Endothelial cell (in vitro differentiated cells): ENCODE data around the gene GRM8. TPM values are rescaled to one million over a fixed set of nuclear protein-coding genes. Genes with fewer than 3 reads are reported as not detected.

Experiments
- DNase-seq: peaks from one replicate; pipeline ENCODE4 v3.0.0; 2021; ENCODE audit warnings: low spot score
- H3K27ac Mint-ChIP-seq: one replicate; pipeline ENCODE4 v1.8.0; 2021; ENCODE audit warnings: mixed read lengths, inconsistent platforms; ENCODE audit not compliant: unreplicated experiment
- H3K27me3 Mint-ChIP-seq: one replicate; pipeline ENCODE4 v1.8.0; 2021; ENCODE audit warnings: mild to moderate bottlenecking, moderate library complexity, mixed read lengths, inconsistent platforms; ENCODE audit not compliant: unreplicated experiment
- H3K36me3 Mint-ChIP-seq: one replicate; pipeline ENCODE4 v1.8.0; 2021; ENCODE audit warnings: mild to moderate bottlenecking, low read depth, mixed read lengths, inconsistent platforms; ENCODE audit not compliant: unreplicated experiment
- H3K4me1 Mint-ChIP-seq: one replicate; pipeline ENCODE4 v1.8.0; 2021; ENCODE audit warnings: mild to moderate bottlenecking, mixed read lengths, inconsistent platforms; ENCODE audit not compliant: unreplicated experiment
- H3K4me3 Mint-ChIP-seq: one replicate; pipeline ENCODE4 v1.8.0; 2021; ENCODE audit warnings: mild to moderate bottlenecking, mixed read lengths, inconsistent platforms; ENCODE audit not compliant: unreplicated experiment
- H3K9me3 Mint-ChIP-seq: one replicate; pipeline ENCODE4 v1.8.0; 2021; ENCODE audit warnings: mixed read lengths, inconsistent platforms; ENCODE audit not compliant: unreplicated experiment
- CTCF ChIP-seq: fragments of 200-600 bp; sonication (generic); IDR thresholded peaks from one replicate; pipeline ENCODE4 v1.5.0; 2021; ENCODE audit warnings: antibody characterized with exemption; ENCODE audit not compliant: unreplicated experiment
- total RNA-seq: library from RNA; stranded (reverse); fragmentation: NEBNext Ultra II Directional; extraction: Animal tissue kit (Norgen Biotek cat#: 25700); gene quantifications from one replicate; pipeline ENCODE4 v1.2.1, GENCODE V29; 2021; ENCODE audit not compliant: unreplicated experiment

Gene GRM8
- total RNA-seq, 1 donor from 2014 or later = 1.5 TPM

DNA sequence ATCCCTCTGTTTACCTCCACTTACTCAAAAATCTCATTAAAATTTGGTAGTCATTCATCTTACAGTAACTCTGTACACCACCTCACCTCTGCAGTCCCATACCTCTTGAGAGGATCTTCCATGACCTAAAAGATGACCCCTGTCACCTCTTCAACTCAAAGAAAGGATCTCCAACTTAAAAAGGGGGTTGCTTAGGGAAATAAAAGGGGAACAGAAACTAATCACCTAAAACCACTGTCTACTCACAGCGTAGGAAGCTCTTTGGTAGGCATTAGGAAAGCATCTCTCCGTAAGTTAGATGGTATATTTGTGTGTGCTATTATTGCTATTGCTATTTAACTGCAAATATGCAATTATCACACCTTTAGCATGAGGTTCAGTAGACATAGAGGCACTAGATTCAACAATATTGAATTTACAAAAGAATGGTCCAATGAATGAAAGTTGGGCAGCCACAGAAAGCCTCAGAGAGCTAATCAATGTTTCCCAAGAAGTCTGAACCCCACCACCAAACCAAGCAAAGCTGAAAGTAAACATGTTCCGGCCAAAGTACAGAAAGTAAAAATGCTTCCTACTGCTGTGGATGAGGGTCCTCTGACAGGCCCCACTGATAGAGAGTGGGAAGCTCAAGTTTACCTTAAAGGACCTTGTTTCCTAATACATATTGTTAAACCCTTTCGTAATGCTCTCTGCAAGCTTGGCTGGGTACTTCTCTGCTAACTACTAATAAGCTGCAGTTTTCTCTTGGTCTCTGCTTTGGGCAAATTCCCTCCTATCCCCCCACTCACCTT lies 105.8 kb downstream of the GRM8 start:
- Mint-ChIP-seq H3K27me3 (no peaks in the 10 kb centered on the region), H3K9me3 (no peaks in the 10 kb centered on the region), H3K4me1 (peaks cover 3% of the 10 kb centered on the region), H3K4me3 (no peak overlapping the region), H3K36me3 (no peaks in the 10 kb centered on the region), H3K27ac (no peak overlapping the region)
- TF ChIP-seq CTCF = no peak
- no peak for DNase-seq

- no peaks in the 10 kb centered on the region for H3K36me3 Mint-ChIP-seq
- DNase-seq = no peak
- no peak overlapping the region for H3K27ac Mint-ChIP-seq
- H3K4me3 Mint-ChIP-seq = no peak overlapping the region
- no peak for TF ChIP-seq CTCF
- no peaks in the 10 kb centered on the region for H3K4me1 Mint-ChIP-seq
- H3K9me3 Mint-ChIP-seq = no peaks in the 10 kb centered on the region
- H3K27me3 Mint-ChIP-seq = no peaks in the 10 kb centered on the region
Measured at GRCh38 chr7:127137146-127137545, 115.6 kb downstream of the GRM8 start.

DNA sequence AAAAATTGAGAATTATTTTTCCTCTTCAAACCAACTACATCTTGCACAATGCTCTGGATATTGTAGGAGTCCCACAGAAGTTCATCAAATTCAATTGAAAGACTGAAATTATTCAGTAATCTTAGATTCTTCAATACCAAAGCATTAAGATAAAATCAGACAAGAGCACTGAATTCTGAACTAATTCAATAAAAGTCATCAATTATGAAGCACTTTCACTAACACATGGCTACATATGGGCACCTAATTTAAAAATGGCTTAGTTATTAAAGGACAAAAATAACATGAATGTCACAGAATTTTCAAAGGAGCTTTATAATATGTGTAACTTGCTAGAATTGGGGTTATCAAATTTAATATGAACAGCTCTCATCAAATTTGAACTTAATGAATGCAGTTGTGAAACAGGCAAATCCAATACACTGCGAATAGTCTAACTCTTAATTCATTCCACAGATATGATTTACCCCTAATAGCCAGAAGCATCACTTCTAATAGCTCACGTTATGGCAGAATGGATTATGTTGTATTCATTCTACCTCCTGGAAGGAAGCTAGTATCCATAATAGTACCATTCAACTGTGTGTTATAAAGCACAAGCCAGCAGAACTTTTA lies 116.8 kb downstream of the GRM8 start:
- Mint-ChIP-seq H3K27ac (no peak overlapping the region), H3K4me3 (no peak overlapping the region), H3K36me3 (no peaks in the 10 kb centered on the region), H3K4me1 (no peaks in the 10 kb centered on the region), H3K9me3 (no peaks in the 10 kb centered on the region), H3K27me3 (no peaks in the 10 kb centered on the region)
- TF ChIP-seq CTCF = no peak
- no peak for DNase-seq

DNA sequence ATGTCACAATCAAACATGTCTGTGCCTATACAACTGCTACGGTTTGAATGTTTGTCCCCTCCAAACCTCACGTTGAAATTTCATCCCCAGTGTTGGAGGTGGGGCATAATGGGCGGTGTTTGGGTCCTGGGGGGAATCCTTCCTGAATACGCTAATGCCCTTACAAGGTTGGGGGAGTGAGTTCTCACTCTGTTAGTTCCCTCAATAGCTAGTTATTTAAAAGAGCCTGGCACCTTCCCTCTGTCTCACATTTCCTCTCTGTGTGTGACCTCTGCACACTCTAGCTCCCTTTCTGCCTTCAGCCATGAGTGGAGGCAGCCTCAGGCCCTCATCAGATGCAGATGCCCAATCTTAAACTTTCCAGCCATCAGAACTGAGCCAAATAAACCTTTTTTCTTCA lies 129.5 kb downstream of the GRM8 start:
- Mint-ChIP-seq H3K27me3 (no peaks in the 10 kb centered on the region), H3K4me1 (peaks cover 3% of the 10 kb centered on the region), H3K27ac (no peak overlapping the region), H3K4me3 (no peak overlapping the region), H3K36me3 (no peaks in the 10 kb centered on the region), H3K9me3 (no peaks in the 10 kb centered on the region)
- DNase-seq = no peak
- no peak for TF ChIP-seq CTCF

DNA sequence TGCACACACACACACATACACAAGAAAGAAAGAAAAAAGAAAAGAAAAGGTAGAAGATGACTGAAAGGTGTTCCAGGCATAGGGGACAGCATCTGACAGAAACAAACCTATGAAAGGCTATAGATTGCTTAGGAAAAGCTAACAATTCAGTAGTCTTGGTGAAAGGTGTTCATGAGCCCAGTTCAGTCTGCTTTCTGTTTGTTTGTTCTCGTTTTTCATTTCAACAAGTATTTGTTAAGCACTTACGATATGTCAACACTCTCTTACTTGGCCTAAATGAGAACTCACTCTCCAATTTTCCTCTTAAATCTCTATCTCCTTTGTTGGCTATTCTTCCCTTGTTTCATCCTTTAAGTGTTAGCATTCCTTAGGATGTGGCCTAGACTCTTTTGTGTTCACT lies 133.2 kb downstream of the GRM8 start:
- no peak for TF ChIP-seq CTCF
- H3K27me3 Mint-ChIP-seq = no peaks in the 10 kb centered on the region
- no peak overlapping the region for H3K27ac Mint-ChIP-seq
- H3K4me3 Mint-ChIP-seq = no peak overlapping the region
- peaks cover 3% of the 10 kb centered on the region for H3K4me1 Mint-ChIP-seq
- no peak for DNase-seq
- H3K9me3 Mint-ChIP-seq = no peaks in the 10 kb centered on the region
- no peaks in the 10 kb centered on the region for H3K36me3 Mint-ChIP-seq
